H1 (cell line): Measurements from ENCODE around the gene XRCC6. TPM values are rescaled to one million over a fixed set of nuclear protein-coding genes. Genes with fewer than 3 reads are reported as not detected.

Source experiments
- CHD7 ChIP-seq: fragments of 300-600 bp; sonication (generic); IDR thresholded peaks from 2 replicates; pipeline ENCODE4 v1.7.1; 2012; ENCODE audit warnings: low read length, moderate library complexity, mild to moderate bottlenecking, inconsistent platforms; ENCODE audit not compliant: insufficient replicate concordance
- CTBP2 ChIP-seq: IDR thresholded peaks from 2 replicates; pipeline ENCODE4 v1.7.0; 2011; ENCODE audit warnings: borderline replicate concordance, mild to moderate bottlenecking, moderate library complexity, mixed read lengths, low read length; ENCODE audit not compliant: insufficient read depth, insufficient read length
- FOSL1 ChIP-seq: IDR thresholded peaks from 2 replicates; pipeline ENCODE4 v1.6.1; 2011; ENCODE audit warnings: mild to moderate bottlenecking, low read depth, low read length, moderate library complexity; ENCODE audit not compliant: insufficient read depth
- GTF2F1 ChIP-seq: IDR thresholded peaks from 2 replicates; pipeline ENCODE4 v1.6.1; 2012; ENCODE audit warnings: low read depth, low read length, improper control_type of control experiment, borderline replicate concordance
- KDM1A ChIP-seq: fragments of 200-600, 300-600 bp; sonication (generic); IDR thresholded peaks from 2 replicates; pipeline ENCODE4 v1.7.1; 2016; ENCODE audit warnings: mild to moderate bottlenecking, low read length, borderline replicate concordance
- KDM4A ChIP-seq: IDR thresholded peaks from one replicate; pipeline ENCODE4 v1.7.1; 2012; ENCODE audit warnings: low read depth, mild to moderate bottlenecking, moderate library complexity, low read length, inconsistent platforms; ENCODE audit not compliant: severe bottlenecking
- SP2 ChIP-seq: IDR thresholded peaks from 2 replicates; pipeline ENCODE4 v1.6.1; 2012; ENCODE audit warnings: mild to moderate bottlenecking, low read length, inconsistent platforms
- USF2 ChIP-seq: IDR thresholded peaks from 2 replicates; pipeline ENCODE4 v1.6.1; 2011; ENCODE audit warnings: low read length, improper control_type of control experiment
- YY1 ChIP-seq: IDR thresholded peaks from 2 replicates; pipeline ENCODE4 v1.6.1; 2011; ENCODE audit warnings: low read depth, mild to moderate bottlenecking, low read length
- polyA plus RNA-seq, 7 experiments: library from polyadenylated mRNA; depleted of rRNA in 3 of 7; stranded (reverse) in 5 of 7; unstranded in 2 of 7; fragments of >200 nt in 5 of 7; fragments of 200-250 nt in 2 of 7; gene quantifications; 1 replicate in 5 of 7; 2 replicates in 1 of 7; 4 replicates in 1 of 7; pipeline versions ENCODE4 v1.2.1 to v1.2.3, GENCODE V29; 2011 to 2013; ENCODE audit warnings: missing spikeins in 2 of 7, mixed read lengths in 2 of 7
- total RNA-seq: library from RNA; stranded (reverse); fragmentation: NEBNext Ultra II Directional; extraction: Animal tissue kit (Norgen Biotek cat#: 25700); gene quantifications from 2 replicates; pipeline ENCODE4 v1.2.1, GENCODE V29; 2021

The XRCC6 gene
- total and polyA plus RNA-seq, 2 of the 8 experiments (the other 6 are each of a cell fraction or from before 2014, with no cell fraction given): 150 to 490 TPM

GRCh38 chr22:41697126-41697775 is 76.2 kb downstream of the XRCC6 start (continued):
- TF ChIP-seq CHD7 (no peak), SP2 (no peak), KDM1A (no peak), KDM4A (peak; percentile 57), CTBP2 (no peak), YY1 (0 out of 2 replicates have a peak, but pooled peaks have one; percentile 11), GTF2F1 (no peak), FOSL1 (no peak), USF2 (no peak)
